NOMO-1 (cell line): ENCODE results near the gene TMEM108.

Experiments used
- DNase-seq, 2 experiments: peaks; one replicate each; lab custom pipeline; 2025; ENCODE audit not compliant: unreplicated experiment in 2 of 2; lab: John Stamatoyannopoulos, UW

Gene TMEM108

GRCh38 chr3:133270631-133271030 lies 232.4 kb downstream of the TMEM108 start:
- DNase-seq: no peak

DNA sequence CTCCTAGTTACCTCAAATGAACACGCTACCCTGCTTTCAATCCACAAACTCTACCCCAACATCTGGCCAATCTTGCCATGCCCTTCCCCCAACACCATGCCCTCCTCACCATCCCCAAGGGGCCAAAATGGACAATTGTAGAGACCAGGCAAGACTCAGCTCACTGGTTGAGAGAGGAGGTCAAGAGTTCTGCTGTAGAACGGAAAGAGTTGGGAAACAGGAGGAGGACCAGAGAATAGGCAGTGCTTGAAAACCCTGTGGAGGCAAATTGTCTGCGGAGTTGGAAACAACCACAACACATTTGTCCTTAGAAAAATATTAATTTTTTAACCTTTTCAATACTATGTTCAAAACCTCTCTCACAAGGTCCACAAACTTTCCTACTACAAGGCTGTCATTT lies 232.9 kb downstream of the TMEM108 start:
- no peak for DNase-seq

DNA sequence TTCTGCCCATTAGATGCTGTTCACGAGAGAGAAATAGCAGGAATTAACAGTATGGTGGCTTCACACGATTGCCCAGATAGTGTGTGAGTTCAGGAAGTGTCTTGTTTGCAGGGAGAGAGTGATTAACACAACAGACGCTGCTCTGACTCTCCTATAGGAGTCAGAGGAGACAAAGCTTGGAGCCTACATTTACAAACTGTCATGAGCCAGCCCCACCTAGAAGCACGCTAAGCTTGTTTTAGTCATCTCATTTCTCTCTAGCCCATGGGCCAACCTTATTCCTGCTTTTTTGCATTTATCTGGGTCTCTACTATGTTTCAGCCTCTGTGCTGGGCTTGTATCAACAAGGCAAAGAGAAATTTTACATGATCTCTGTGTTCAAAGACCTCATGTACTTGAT lies 233.3 kb downstream of the TMEM108 start:
- DNase-seq: no peak

DNA sequence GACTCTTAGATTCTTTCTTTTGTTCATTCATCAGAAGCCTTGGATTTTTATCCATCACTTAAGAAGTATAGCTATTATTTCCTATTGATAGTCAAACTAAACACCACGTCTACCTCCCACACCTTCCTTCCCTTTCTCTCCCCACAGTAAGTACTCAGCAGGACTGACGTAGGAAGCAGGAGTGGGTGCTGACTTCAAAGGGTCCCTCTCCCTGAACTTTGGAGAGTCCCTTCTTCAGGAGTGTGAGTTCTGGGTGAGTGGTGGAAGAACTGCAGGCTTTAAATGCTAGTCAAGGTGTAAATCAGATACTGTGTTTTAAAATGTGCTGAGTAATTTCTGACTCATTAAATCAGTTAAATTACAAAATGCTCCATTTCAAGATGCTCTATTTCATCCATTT lies 235.2 kb downstream of the TMEM108 start:
- no peak for DNase-seq

DNA sequence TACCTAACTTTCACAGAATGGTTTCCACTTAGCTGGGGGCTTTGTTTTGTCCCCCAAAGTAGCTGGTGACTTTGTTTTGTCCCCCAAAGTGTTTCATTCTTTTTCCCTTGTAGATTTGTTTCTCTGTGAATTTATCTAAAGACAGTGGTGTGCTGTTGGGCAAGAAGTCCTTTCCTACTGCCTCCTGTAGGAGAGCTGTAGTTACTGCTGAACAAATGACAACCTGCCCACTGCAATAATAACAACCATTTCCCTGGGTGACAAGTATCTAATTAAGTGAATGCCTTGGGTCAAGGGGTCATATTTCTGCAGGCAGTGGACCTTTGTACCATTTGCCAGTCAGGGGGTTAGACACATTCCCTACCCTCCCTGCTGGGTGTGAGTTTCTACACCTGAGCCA lies 236.3 kb downstream of the TMEM108 start:
- DNase-seq: no peak

- DNase-seq: no peak
These were observed 238.4 kb downstream of the TMEM108 start for GRCh38 chr3:133276594-133276993.

- DNase-seq: no peak
These were observed 239.6 kb downstream of the TMEM108 start for GRCh38 chr3:133277813-133278212.

- no peak for DNase-seq
These were observed 240.3 kb downstream of the TMEM108 start for GRCh38 chr3:133278260-133279043.

- DNase-seq: no peak
These were observed 242.4 kb downstream of the TMEM108 start for GRCh38 chr3:133280586-133280985.

- no peak for DNase-seq
These were observed 244.0 kb downstream of the TMEM108 start for GRCh38 chr3:133282236-133282635.

GRCh38 chr3:133283958-133284807 lies 246.0 kb downstream of the TMEM108 start:
- DNase-seq: no peak

DNA sequence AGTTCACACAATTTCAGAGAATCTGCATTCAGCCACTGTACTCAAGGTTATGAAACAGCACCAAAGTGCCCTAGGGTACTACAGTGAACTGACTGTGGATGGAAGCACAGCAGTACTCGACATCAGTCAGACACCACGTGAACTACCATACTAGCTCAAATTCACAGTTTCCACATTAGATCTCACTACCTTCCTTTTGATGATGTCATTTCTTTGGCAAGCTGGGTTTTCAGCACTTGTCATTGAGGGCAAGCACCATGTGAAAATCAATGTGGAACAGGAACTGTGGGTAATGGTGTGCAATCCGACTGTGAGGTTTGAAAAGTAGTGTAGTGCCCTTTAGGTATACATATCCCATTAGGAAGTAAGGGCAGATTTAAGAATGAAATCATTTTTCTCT lies 251.1 kb downstream of the TMEM108 start:
- DNase-seq: no peak

DNA sequence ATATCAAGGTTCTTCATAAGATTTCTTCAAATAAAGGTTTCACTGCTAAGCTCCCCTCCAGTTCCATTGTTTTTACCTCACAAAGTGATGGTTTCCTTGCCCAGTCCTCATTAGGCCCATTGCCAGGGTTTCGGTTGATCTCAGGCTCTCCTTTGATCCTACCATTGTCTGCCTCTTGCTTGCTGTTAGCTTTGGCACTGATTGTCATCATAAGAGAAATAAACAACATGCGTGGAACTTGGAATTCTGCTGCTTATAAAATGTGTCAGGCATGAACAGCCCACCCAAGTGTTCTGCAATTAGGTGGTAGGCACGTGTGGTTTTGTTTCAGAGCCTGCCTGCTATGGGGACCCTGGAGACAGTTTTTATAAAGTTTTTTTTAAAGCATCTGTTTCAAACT lies 254.1 kb downstream of the TMEM108 start:
- no peak for DNase-seq

GRCh38 chr3:133293397-133294110 lies 255.4 kb downstream of the TMEM108 start:
- DNase-seq: no peak

DNA sequence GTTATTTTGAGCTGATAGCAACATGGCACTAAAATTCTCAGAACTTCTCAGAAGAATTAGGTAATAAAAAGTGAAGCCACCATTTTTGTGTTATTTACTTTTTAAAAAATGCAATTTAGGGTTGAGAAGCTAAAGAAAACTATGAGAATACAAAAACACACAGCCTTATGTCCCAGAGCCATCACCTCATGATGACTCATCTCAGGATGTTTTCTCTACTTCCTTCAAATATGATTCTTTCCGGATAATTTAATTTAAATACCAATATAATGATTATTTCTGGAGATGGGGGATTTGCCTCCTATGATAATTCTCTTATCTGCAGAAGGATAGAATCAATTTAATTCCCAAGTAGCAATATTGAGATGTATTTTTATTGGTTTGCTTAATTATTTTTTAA lies 256.1 kb downstream of the TMEM108 start:
- DNase-seq: no peak

GRCh38 chr3:133295199-133295901 lies 257.2 kb downstream of the TMEM108 start:
- no peak for DNase-seq

DNA sequence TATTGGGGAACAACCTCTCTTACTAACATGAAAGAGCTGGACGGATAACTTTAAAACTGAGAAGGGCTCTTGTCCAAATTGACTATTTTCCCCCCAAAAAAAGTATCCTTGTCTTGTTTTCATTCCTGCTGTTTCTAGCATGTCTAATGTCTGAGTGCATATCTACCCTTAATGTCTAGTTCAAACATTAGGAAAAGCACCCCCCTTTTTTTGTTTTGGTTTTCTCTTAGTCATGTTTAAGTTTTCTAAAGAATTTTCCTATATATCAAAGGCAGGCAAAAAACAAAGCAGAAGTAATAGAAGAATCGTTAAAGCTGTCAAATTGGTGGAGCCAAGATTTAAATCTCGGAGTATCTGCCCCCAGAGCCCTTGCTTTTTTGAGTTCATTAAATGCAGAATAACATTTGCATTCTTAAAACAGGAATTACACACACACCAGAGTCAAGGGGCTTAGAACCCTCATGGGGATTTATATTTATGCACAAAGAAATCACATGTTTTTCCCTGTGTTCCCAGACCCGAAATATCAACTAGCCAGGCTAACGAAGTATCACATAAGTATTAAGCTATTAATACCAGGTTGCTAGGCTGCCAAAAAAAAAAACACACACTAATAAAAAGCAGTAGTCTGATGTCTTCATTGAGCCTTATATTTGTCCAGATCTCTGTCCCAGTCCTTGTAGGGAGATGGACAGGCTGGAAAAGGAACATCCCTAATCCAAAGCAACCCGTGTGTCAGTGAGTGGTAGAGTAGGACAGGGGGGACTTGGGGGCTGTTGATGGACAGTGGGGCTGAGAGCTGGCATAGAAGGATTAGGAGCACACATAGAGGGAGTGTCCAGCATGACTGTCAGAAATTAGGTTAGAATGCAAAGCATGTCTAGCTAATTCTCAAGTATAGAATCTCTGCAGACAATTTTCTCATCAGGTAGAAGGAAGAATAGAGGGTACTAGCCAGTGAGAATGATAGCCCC lies 258.0 kb downstream of the TMEM108 start:
- no peak for DNase-seq

DNA sequence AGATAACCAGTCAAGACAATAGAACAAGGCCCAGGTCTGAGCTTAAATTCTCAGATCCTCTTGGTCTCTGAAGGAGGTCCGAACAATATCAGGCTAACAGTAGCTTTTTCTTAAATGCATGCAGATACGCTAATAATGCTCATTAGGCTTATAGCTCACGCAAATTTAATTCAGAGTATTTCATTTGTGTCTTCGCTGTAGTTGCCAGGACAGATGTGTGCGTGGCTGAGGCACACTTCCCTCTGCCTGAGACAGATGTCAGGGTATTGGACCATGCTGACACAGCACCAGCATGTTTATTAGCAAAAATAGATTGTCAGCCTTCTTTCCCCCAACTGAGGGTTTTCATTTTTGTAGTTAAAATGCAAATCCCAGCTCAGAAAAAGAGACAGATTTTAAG lies 258.8 kb downstream of the TMEM108 start:
- DNase-seq: no peak

DNA sequence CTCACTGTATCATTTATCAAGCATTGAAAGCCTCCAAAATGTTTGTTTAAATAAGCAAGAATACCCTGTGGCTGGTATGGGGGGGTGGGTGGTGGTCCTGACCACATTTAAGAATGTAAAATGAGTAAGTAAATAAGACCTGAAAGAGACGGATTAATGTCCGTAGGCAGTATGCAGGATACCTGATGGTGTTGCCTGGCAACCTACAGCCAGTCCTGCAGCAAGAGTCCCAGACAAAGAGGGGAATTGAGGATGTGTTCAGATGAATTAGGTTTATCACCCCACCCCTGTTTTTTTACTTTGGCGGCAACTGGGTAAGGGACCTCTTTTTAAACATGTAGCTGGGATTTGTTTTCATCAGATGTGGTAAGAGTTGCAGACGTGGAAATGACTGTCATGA lies 261.9 kb downstream of the TMEM108 start:
- no peak for DNase-seq

- DNase-seq: no peak
These were observed 263.0 kb downstream of the TMEM108 start for GRCh38 chr3:133301194-133301593.
